Medulla oblongata (tissue), 1 donor: ENCODE results near the gene TOP3B.

Experiments
- DNase-seq: peaks from one replicate; pipeline ENCODE4 v3.0.0-alpha.2; 2015; ENCODE audit errors: extremely low spot score

The TOP3B gene

GRCh38 chr22:21978564-21979386, 3.8 kb downstream of the TOP3B start:
- no peak for DNase-seq

- no peak for DNase-seq
These were observed 4.8 kb downstream of the TOP3B start for GRCh38 chr22:21977814-21978213.

GRCh38 chr22:21975854-21976345, 6.7 kb downstream of the TOP3B start:
- DNase-seq: no peak

- no peak for DNase-seq
These were observed 7.3 kb downstream of the TOP3B start for GRCh38 chr22:21975273-21975672.

- DNase-seq: no peak
These were observed 8.4 kb downstream of the TOP3B start for GRCh38 chr22:21974058-21974649.

- no peak for DNase-seq
These were observed 9.8 kb downstream of the TOP3B start for GRCh38 chr22:21972806-21973205.

- no peak for DNase-seq
These were observed 10.3 kb downstream of the TOP3B start for GRCh38 chr22:21972293-21972779.

- DNase-seq: no peak
These were observed 10.7 kb downstream of the TOP3B start for GRCh38 chr22:21971858-21972275.

GRCh38 chr22:21970800-21971617, 11.6 kb downstream of the TOP3B start:
- DNase-seq: no peak

- no peak for DNase-seq
These were observed 12.4 kb downstream of the TOP3B start for GRCh38 chr22:21970037-21970799.

GRCh38 chr22:21968452-21969129, 14.0 kb downstream of the TOP3B start:
- DNase-seq: no peak

- DNase-seq: no peak
These were observed 14.8 kb downstream of the TOP3B start for GRCh38 chr22:21967693-21968271.

- no peak for DNase-seq
These were observed 15.7 kb downstream of the TOP3B start for GRCh38 chr22:21966643-21967516.

GRCh38 chr22:21965762-21966288, 16.8 kb downstream of the TOP3B start:
- DNase-seq: no peak

- no peak for DNase-seq
These were observed 17.6 kb downstream of the TOP3B start for GRCh38 chr22:21964918-21965484.

GRCh38 chr22:21964234-21964633, 18.4 kb downstream of the TOP3B start:
- DNase-seq: no peak

GRCh38 chr22:21963790-21964211, 18.8 kb downstream of the TOP3B start:
- DNase-seq: no peak

GRCh38 chr22:21963286-21963685, 19.3 kb downstream of the TOP3B start:
- no peak for DNase-seq

- DNase-seq: no peak
These were observed 20.0 kb downstream of the TOP3B start for GRCh38 chr22:21962655-21962949.
